Thyroid gland (tissue), 4 donors: ENCODE data around the gene RXFP2.

Experiments used
- CTCF ChIP-seq, 6 experiments: fragments of 200-600 bp in 3 of 6; fragments of 450-650 bp in 3 of 6; sonication (generic) in 3 of 6; IDR thresholded peaks; one replicate each; pipeline ENCODE4 v1.5.1; 2016 to 2019; ENCODE audit warnings: antibody characterized with exemption in 6 of 6, mild to moderate bottlenecking in 2 of 6, inconsistent platforms in 1 of 6, moderate library complexity in 1 of 6
- POLR2A ChIP-seq, 2 donors: fragments of 450-650 bp; IDR thresholded peaks; one replicate each; pipeline ENCODE4 v1.6.1; 2017; ENCODE audit warnings: antibody characterized with exemption in 2 of 2, mild to moderate bottlenecking in 2 of 2, moderate library complexity in 1 of 2

- no peak for TF ChIP-seq CTCF (IDR thresholded peaks at IDR 0.05)
- no peak for TF ChIP-seq POLR2A (IDR thresholded peaks at IDR 0.05)
Observed at GRCh38 chr13:31706105-31706504, 33.2 kb upstream of the RXFP2 start.
